Transverse colon (tissue), 4 donors: ENCODE measurements around the gene PLIN3.

ENCODE experiments used
- CTCF ChIP-seq, 5 experiments: fragments of 200-600 bp in 3 of 5; fragments of 450-650 bp in 2 of 5; sonication (generic) in 3 of 5; IDR thresholded peaks; 1 replicate in 2 of 5; 2 replicates in 3 of 5; pipeline ENCODE4 v1.5.1; 2016 to 2017; ENCODE audit warnings: antibody characterized with exemption in 5 of 5, inconsistent platforms in 3 of 5, mild to moderate bottlenecking in 2 of 5, moderate library complexity in 1 of 5
- EP300 ChIP-seq: sonication (generic); formaldehyde crosslinking; IDR thresholded peaks from one replicate; pipeline ENCODE4 v1.6.1; 2017; ENCODE audit warnings: antibody characterized with exemption, low read depth
- POLR2AphosphoS5 ChIP-seq, 3 donors: sonication (generic); formaldehyde crosslinking; IDR thresholded peaks; one replicate each; pipeline ENCODE4 v1.6.1; 2016; ENCODE audit warnings: antibody characterized with exemption in 3 of 3

- no peak for TF ChIP-seq EP300
- TF ChIP-seq POLR2AphosphoS5 (IDR thresholded peaks at IDR 0.05): no peak
- TF ChIP-seq CTCF (IDR thresholded peaks at IDR 0.05): no peak
Measured at GRCh38 chr19:4802711-4803110, 64.8 kb downstream of the PLIN3 start.
